GM12878 (cell line): ENCODE data around the gene MRPL32.

Experiments used
- POLR2AphosphoS5 ChIP-seq: IDR thresholded peaks from 2 replicates; pipeline ENCODE4 v1.6.1; 2011; ENCODE audit warnings: mild to moderate bottlenecking, low read length, inconsistent platforms
- TF ChIP-seq, protein P1 (sequence below), 3 experiments: IDR thresholded peaks in 2 of 3; conservative IDR thresholded peaks in 1 of 3; 2 replicates each; pipeline ENCODE4 v1.5.1; 2011; ENCODE audit warnings: low read depth in 3 of 3, low read length in 3 of 3, mild to moderate bottlenecking in 3 of 3, control low read depth in 2 of 3, moderate library complexity in 2 of 3, inconsistent platforms in 1 of 3, mixed read lengths in 1 of 3; ENCODE audit not compliant: control insufficient read depth in 2 of 3, insufficient read depth in 1 of 3; ENCODE audit errors: extremely low read depth in 1 of 3

DNA sequence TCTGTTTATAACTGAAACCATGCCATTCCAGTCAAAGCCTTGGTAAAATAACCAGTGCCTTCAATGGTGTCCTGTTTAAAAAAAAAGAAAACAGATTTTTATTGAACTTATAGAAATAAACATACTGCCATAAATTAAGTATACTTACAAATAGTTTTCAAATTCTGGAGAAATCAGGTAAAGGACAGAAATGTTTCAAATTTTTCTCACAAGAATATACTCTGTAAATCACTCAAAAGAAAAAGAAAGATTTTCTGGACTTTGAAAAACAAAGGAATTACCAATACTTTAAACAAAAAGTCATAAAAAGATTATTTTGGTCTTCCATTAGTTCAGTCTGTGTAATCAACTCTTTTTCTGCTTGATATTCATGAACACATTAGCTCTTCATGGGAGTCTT lies 23.9 kb downstream of the MRPL32 start:
- TF ChIP-seq POLR2AphosphoS5 = no peak
- TF ChIP-seq, protein P1, sequence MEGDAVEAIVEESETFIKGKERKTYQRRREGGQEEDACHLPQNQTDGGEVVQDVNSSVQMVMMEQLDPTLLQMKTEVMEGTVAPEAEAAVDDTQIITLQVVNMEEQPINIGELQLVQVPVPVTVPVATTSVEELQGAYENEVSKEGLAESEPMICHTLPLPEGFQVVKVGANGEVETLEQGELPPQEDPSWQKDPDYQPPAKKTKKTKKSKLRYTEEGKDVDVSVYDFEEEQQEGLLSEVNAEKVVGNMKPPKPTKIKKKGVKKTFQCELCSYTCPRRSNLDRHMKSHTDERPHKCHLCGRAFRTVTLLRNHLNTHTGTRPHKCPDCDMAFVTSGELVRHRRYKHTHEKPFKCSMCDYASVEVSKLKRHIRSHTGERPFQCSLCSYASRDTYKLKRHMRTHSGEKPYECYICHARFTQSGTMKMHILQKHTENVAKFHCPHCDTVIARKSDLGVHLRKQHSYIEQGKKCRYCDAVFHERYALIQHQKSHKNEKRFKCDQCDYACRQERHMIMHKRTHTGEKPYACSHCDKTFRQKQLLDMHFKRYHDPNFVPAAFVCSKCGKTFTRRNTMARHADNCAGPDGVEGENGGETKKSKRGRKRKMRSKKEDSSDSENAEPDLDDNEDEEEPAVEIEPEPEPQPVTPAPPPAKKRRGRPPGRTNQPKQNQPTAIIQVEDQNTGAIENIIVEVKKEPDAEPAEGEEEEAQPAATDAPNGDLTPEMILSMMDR (IDR thresholded peaks at IDR 0.05 in 2 of 3, conservative IDR thresholded peaks at IDR 0.05 in 1 of 3; ENCODE audit: control insufficient read depth in 2 of 3, extremely low read depth in 1 of 3, insufficient read depth in 1 of 3, low read depth in 3 of 3, low read length in 3 of 3) = no peak
